BLaER1 treated with 17β-estradiol and CSF1 and Interleukin-3, amounts not matched to agents 10 nM and 100 nM (cell line): Measurements from ENCODE around the gene NPTN.
A peak's percentile ranks its signal among the peaks of the same experiment; 100 is the strongest.

Experiments
- H3K27ac ChIP-seq, 11 experiments: shearing (Covaris generic); formaldehyde crosslinking; 2 replicates each; pipeline ENCODE4 v1.8.1; 2022
- H3K27me3 ChIP-seq, 11 experiments: shearing (Covaris generic); formaldehyde crosslinking; 2 replicates each; pipeline ENCODE4 v1.8.1; 2022
- H3K36me3 ChIP-seq, 11 experiments: shearing (Covaris generic); formaldehyde crosslinking; 2 replicates each; pipeline ENCODE4 v1.8.1; 2022
- H3K4me1 ChIP-seq, 10 experiments: shearing (Covaris generic); formaldehyde crosslinking; 2 replicates each; pipeline ENCODE4 v1.8.1; 2022
- H3K4me2 ChIP-seq, 11 experiments: shearing (Covaris generic); formaldehyde crosslinking; 2 replicates each; pipeline ENCODE4 v1.8.1; 2022
- H3K4me3 ChIP-seq, 10 experiments: shearing (Covaris generic); formaldehyde crosslinking; 2 replicates each; pipeline ENCODE4 v1.8.1; 2022
- H3K9ac ChIP-seq, 11 experiments: shearing (Covaris generic); formaldehyde crosslinking; 2 replicates each; pipeline ENCODE4 v1.8.1; 2022
- H3K9me3 ChIP-seq, 11 experiments: shearing (Covaris generic); formaldehyde crosslinking; replicated peaks in 1 of 11; 2 replicates each; pipeline ENCODE4 v1.8.1; 2022
- H4K20me1 ChIP-seq, 11 experiments: shearing (Covaris generic); formaldehyde crosslinking; 2 replicates each; pipeline ENCODE4 v1.8.1; 2022
- Cebpa-rat ChIP-seq, 11 experiments: shearing (Covaris generic); IDR thresholded peaks; 2 replicates each; pipeline ENCODE4 v1.8.1; 2022

NPTN gene

GRCh38 chr15:73608941-73609340 is 24.2 kb downstream of the NPTN start:
- no peak overlapping the region for H3K27ac ChIP-seq
- no peak overlapping the region for H3K9ac ChIP-seq
- no peak overlapping the region for H3K4me3 ChIP-seq
- peaks cover under 1 to 55% (median 20%) of the 10 kb centered on the region in 11 experiments; a peak in 14 of 22 replicates for H3K36me3 ChIP-seq
- H3K9me3 ChIP-seq, result peaks cover 0 to 8% (median 0%) of the 10 kb centered on the region in 11 experiments; a peak in 4 of 22 replicates
- H3K4me2 ChIP-seq, result peak overlapping the region in 5 of 11 experiments; percentile 24 to 67 (median 62); a peak in 7 of 22 replicates
- peaks cover 83 to 100% (median 99%) of the 10 kb centered on the region in 11 experiments for H4K20me1 ChIP-seq
- no peaks in the 10 kb centered on the region for H3K27me3 ChIP-seq
- peaks cover 24 to 68% (median 38%) of the 10 kb centered on the region in 10 experiments for H3K4me1 ChIP-seq
- no peak for TF ChIP-seq Cebpa-rat (IDR thresholded peaks at IDR 0.05)

DNA sequence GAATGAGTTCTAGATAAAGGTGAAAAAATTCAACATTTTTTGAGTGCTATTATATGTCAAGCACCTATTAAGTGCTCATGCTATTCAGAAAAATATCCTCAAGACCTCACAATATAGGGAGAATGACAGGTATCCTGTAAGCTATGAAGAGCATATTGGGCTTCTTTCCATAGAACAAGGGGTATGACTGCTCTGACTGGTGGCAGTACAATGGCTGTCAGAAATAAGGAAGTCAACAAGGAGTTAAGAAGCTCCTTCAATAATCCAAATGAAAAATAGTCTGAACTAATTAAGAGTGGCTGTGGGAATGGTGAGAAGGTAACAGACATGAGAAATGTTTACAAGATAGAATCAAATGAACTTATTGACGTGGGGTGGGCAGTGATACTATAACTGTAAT is 24.7 kb downstream of the NPTN start:
- peaks cover 0 to 59% (median 20%) of the 10 kb centered on the region in 11 experiments; a peak in 14 of 22 replicates for H3K36me3 ChIP-seq
- no peak overlapping the region for H3K4me3 ChIP-seq
- H3K4me1 ChIP-seq, result peaks cover 24 to 72% (median 38%) of the 10 kb centered on the region in 10 experiments
- H4K20me1 ChIP-seq, result peaks cover 87 to 100% (median 99%) of the 10 kb centered on the region in 11 experiments
- H3K9me3 ChIP-seq, result peaks cover 0 to 8% (median 0%) of the 10 kb centered on the region in 11 experiments; a peak in 3 of 22 replicates
- no peak overlapping the region for H3K9ac ChIP-seq
- H3K4me2 ChIP-seq, result peak overlapping the region in 6 of 11 experiments; percentile 30 to 67 (median 58); a peak in 8 of 22 replicates
- no peaks in the 10 kb centered on the region for H3K27me3 ChIP-seq
- no peak overlapping the region for H3K27ac ChIP-seq
- TF ChIP-seq Cebpa-rat (IDR thresholded peaks at IDR 0.05), result no peak

DNA sequence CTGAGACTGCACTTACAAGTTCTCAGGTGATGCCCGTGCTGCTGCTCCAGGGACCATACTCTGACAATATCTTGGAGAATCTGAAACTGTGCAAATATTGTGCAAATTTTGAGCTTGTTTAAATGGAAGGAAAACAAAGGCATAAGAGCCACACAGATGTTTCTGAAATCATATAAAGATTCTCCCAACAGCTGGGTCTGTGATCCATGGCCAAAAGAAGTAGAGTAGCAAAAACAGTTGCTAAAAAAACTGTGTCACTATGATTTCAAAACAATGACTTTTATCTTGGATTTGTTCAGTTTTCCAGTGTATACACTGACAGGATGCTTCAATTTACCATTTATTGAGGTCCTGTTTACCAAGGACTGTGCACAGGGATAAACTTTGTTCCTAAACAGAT is 25.3 kb downstream of the NPTN start:
- H3K4me3 ChIP-seq, result no peak overlapping the region
- H3K27ac ChIP-seq, result no peak overlapping the region
- no peak for TF ChIP-seq Cebpa-rat (IDR thresholded peaks at IDR 0.05)
- no peaks in the 10 kb centered on the region for H3K27me3 ChIP-seq
- peaks cover 0 to 8% (median 0%) of the 10 kb centered on the region in 11 experiments; a peak in 3 of 22 replicates for H3K9me3 ChIP-seq
- H4K20me1 ChIP-seq, result peaks cover 93 to 100% (median 100%) of the 10 kb centered on the region in 11 experiments
- H3K36me3 ChIP-seq, result peaks cover 0 to 59% (median 20%) of the 10 kb centered on the region in 11 experiments; a peak in 14 of 22 replicates
- H3K9ac ChIP-seq, result no peak overlapping the region
- H3K4me2 ChIP-seq, result peak overlapping the region; percentile 1 to 67 (median 41); a peak in 19 of 22 replicates
- H3K4me1 ChIP-seq, result peaks cover 31 to 77% (median 42%) of the 10 kb centered on the region in 10 experiments

- H3K4me2 ChIP-seq, result peak overlapping the region; percentile 1 to 67 (median 41); a peak in 19 of 22 replicates
- no peak overlapping the region for H3K9ac ChIP-seq
- peaks cover 35 to 81% (median 47%) of the 10 kb centered on the region in 10 experiments for H3K4me1 ChIP-seq
- no peak overlapping the region for H3K27ac ChIP-seq
- H3K36me3 ChIP-seq, result peaks cover 0 to 59% (median 20%) of the 10 kb centered on the region in 11 experiments; a peak in 14 of 22 replicates
- no peak overlapping the region for H3K4me3 ChIP-seq
- H3K9me3 ChIP-seq, result peaks cover 0 to 8% (median 0%) of the 10 kb centered on the region in 11 experiments; a peak in 3 of 22 replicates
- peaks cover 95 to 100% (median 100%) of the 10 kb centered on the region in 11 experiments for H4K20me1 ChIP-seq
- TF ChIP-seq Cebpa-rat (IDR thresholded peaks at IDR 0.05), result no peak
- no peaks in the 10 kb centered on the region for H3K27me3 ChIP-seq
These were observed 25.8 kb downstream of the NPTN start for GRCh38 chr15:73607405-73607804.

- no peak overlapping the region for H3K4me3 ChIP-seq
- TF ChIP-seq Cebpa-rat (IDR thresholded peaks at IDR 0.05), result no peak
- H4K20me1 ChIP-seq, result peaks cover 95 to 100% (median 100%) of the 10 kb centered on the region in 11 experiments
- no peak overlapping the region for H3K4me2 ChIP-seq
- peaks cover 0 to 51% (median 20%) of the 10 kb centered on the region in 11 experiments; a peak in 14 of 22 replicates for H3K36me3 ChIP-seq
- no peak overlapping the region for H3K27ac ChIP-seq
- no peak overlapping the region for H3K9ac ChIP-seq
- peaks cover 36 to 82% (median 53%) of the 10 kb centered on the region in 10 experiments for H3K4me1 ChIP-seq
- peaks cover 0 to 8% (median 0%) of the 10 kb centered on the region in 11 experiments; a peak in 3 of 22 replicates for H3K9me3 ChIP-seq
- H3K27me3 ChIP-seq, result no peaks in the 10 kb centered on the region
These were observed 27.3 kb downstream of the NPTN start for GRCh38 chr15:73605759-73606436.

DNA sequence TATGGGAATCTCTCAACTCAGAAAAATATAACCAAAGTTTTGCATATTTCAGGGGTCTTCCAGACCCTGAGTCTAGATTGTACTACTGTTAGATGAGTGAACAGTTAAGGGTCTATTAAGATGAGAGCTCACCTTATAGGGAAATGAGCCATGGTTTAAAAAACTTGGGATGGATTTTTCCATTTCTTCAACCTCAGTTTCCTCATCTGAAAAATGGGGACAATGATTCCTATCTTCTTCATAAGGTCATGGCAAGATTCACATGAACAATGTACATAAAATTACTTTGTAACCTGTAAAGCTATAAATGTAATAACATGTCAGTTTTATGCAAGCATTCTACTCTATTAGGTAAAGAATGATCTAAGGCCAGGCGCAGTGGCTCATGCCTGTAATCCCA is 28.7 kb downstream of the NPTN start:
- Histone ChIP-seq H4K20me1 (peaks cover 95 to 100% (median 99%) of the 10 kb centered on the region in 11 experiments), H3K9ac (no peak overlapping the region), H3K4me1 (peaks cover 30 to 83% (median 55%) of the 10 kb centered on the region in 10 experiments), H3K27ac (no peak overlapping the region), H3K9me3 (peaks cover 0 to 8% (median 0%) of the 10 kb centered on the region in 11 experiments; a peak in 3 of 22 replicates), H3K27me3 (no peaks in the 10 kb centered on the region), H3K4me2 (no peak overlapping the region), H3K4me3 (no peak overlapping the region), H3K36me3 (peaks cover 0 to 42% (median 20%) of the 10 kb centered on the region in 11 experiments; a peak in 14 of 22 replicates)
- TF ChIP-seq Cebpa-rat (IDR thresholded peaks at IDR 0.05), result no peak

DNA sequence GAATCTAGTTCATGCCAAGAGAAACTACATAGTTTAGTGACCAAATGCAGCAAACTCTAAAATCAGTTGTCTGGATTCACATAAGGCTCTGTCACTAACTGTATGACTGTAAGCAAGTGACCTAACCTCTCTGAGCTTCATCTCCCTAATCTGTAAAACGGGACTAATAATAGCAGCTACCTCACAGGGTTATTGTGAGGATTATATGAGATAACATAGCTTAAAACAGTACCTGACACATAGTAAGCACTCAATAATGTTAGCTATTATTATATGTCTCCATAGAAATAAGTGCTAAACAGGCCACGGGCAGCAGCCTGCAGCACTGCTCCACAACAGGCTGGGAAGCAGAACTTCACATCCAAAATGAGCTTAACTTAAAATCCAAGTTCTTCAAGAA is 30.2 kb downstream of the NPTN start:
- Histone ChIP-seq H3K27ac (no peak overlapping the region), H4K20me1 (peaks cover 95 to 100% (median 98%) of the 10 kb centered on the region in 11 experiments)

GRCh38 chr15:73602446-73602843 is 30.7 kb downstream of the NPTN start:
- Histone ChIP-seq H3K4me3 (no peak overlapping the region), H3K9ac (no peak overlapping the region), H3K27ac (peak overlapping the region in 1 of 11 experiments; percentile 31; a peak in 3 of 22 replicates), H3K4me1 (peaks cover 21 to 72% (median 38%) of the 10 kb centered on the region in 10 experiments), H4K20me1 (peaks cover 95 to 100% (median 98%) of the 10 kb centered on the region in 11 experiments), H3K36me3 (peaks cover 0 to 41% (median 24%) of the 10 kb centered on the region in 11 experiments; a peak in 16 of 22 replicates), H3K27me3 (no peaks in the 10 kb centered on the region), H3K4me2 (peak overlapping the region; percentile 31 to 62 (median 43)), H3K9me3 (peaks cover 0 to 8% (median 0%) of the 10 kb centered on the region in 11 experiments; a peak in 3 of 22 replicates)
- TF ChIP-seq Cebpa-rat (IDR thresholded peaks at IDR 0.05), result no peak

More for the DNA sequence above, 30.2 kb downstream of the NPTN start:
- no peak for TF ChIP-seq Cebpa-rat (IDR thresholded peaks at IDR 0.05)
- Histone ChIP-seq H3K4me1 (peaks cover 27 to 72% (median 44%) of the 10 kb centered on the region in 10 experiments), H3K9ac (no peak overlapping the region; a peak in 1 of 22 replicates), H3K9me3 (peaks cover 0 to 8% (median 0%) of the 10 kb centered on the region in 11 experiments; a peak in 3 of 22 replicates), H3K36me3 (peaks cover 0 to 41% (median 19%) of the 10 kb centered on the region in 11 experiments; a peak in 14 of 22 replicates), H3K4me3 (no peak overlapping the region), H3K27me3 (no peaks in the 10 kb centered on the region), H3K4me2 (peak overlapping the region; percentile 31 to 62 (median 43); a peak in 21 of 22 replicates)
